Natural killer cell (primary cell): ENCODE data around the gene ST3GAL5. TPM values are rescaled to one million over a fixed set of nuclear protein-coding genes. Genes with fewer than 3 reads are reported as not detected.

Source experiments
- ATAC-seq, 3 donors: fragments of 150-1000 bp in 2 of 3; fragments of 200-7000 bp in 1 of 3; cut with Tn5 transposase; 1 replicate in 1 of 3; 2 replicates in 2 of 3; pipeline ENCODE4 v1.10.0; 2021; ENCODE audit warnings: mild to moderate bottlenecking in 2 of 3, moderate library complexity in 2 of 3
- DNase-seq, 2 donors: peaks; one replicate each; pipeline versions ENCODE4 v3.0.0 to v3.0.0-alpha.2; 2013 to 2021; ENCODE audit warnings: mixed read lengths in 1 of 2
- H3K27ac ChIP-seq: one replicate; pipeline ENCODE4 v1.5.1; 2013; ENCODE audit warnings: mild to moderate bottlenecking, low read length
- H3K27me3 ChIP-seq: one replicate; pipeline ENCODE4 v1.6.1; 2013; ENCODE audit warnings: low read length; ENCODE audit not compliant: control insufficient read depth, insufficient read depth
- H3K36me3 ChIP-seq: one replicate; pipeline ENCODE4 v1.6.1; 2013; ENCODE audit warnings: low read length; ENCODE audit not compliant: control insufficient read depth, insufficient read depth
- H3K4me1 ChIP-seq: one replicate; pipeline ENCODE4 v1.6.1; 2013; ENCODE audit warnings: low read length; ENCODE audit not compliant: control insufficient read depth, insufficient read depth
- H3K4me3 ChIP-seq: one replicate; pipeline ENCODE4 v1.5.1; 2013; ENCODE audit warnings: low read length
- H3K9me3 ChIP-seq: one replicate; pipeline ENCODE4 v1.6.1; 2013; ENCODE audit warnings: low read length; ENCODE audit not compliant: control insufficient read depth, insufficient read depth
- H3K27ac Mint-ChIP-seq, 2 donors: one replicate each; pipeline ENCODE4 v1.8.0; 2022; ENCODE audit warnings: mild to moderate bottlenecking in 2 of 2, mixed read lengths in 2 of 2, moderate library complexity in 1 of 2
- H3K27me3 Mint-ChIP-seq, 2 donors: one replicate each; pipeline ENCODE4 v1.8.0; 2022; ENCODE audit warnings: low read depth in 2 of 2, mixed read lengths in 2 of 2
- H3K36me3 Mint-ChIP-seq: one replicate; pipeline ENCODE4 v1.8.0; 2022; ENCODE audit warnings: mixed read lengths
- H3K4me1 Mint-ChIP-seq, 2 donors: one replicate each; pipeline ENCODE4 v1.8.0; 2022; ENCODE audit warnings: mixed read lengths in 2 of 2
- H3K4me3 Mint-ChIP-seq: one replicate; pipeline ENCODE4 v1.8.0; 2022; ENCODE audit warnings: mild to moderate bottlenecking, moderate library complexity, mixed read lengths
- H3K9me3 Mint-ChIP-seq, 2 donors: one replicate each; pipeline ENCODE4 v1.8.0; 2022; ENCODE audit warnings: mixed read lengths in 2 of 2
- WGBS: methylation state at CpG from one replicate; pipeline ENCODE4 v1.1.7; 2013; ENCODE audit warnings: missing lambda C conversion rate; ENCODE audit not compliant: insufficient coverage; 5-methylcytosine and 5-hydroxymethylcytosine counted together
- intact Hi-C: fragments of 100-400 bp; cut with micrococcal nuclease; formaldehyde crosslinking; loops from one replicate; pipeline ENCODE4 v1.14.2; 2022
- total RNA-seq, 4 donors: library from RNA; stranded (reverse); fragments of 120-200 nt in 1 of 4; gene quantifications; one replicate each; pipeline versions ENCODE4 v1.2.3 to v1.2.4, GENCODE V29; 2013 to 2022
- TF ChIP-seq, protein P1 (sequence below): fragments of 200-600 bp; IDR thresholded peaks from one replicate; pipeline ENCODE4 v1.8.0; 2022; ENCODE audit warnings: antibody characterized with exemption

Gene ST3GAL5
- total RNA-seq, 3 donors from 2014 or later (not counting 1 experiment from before 2014, with no cell fraction given): 54.6 to 72.4 (median 66.1) TPM

DNA sequence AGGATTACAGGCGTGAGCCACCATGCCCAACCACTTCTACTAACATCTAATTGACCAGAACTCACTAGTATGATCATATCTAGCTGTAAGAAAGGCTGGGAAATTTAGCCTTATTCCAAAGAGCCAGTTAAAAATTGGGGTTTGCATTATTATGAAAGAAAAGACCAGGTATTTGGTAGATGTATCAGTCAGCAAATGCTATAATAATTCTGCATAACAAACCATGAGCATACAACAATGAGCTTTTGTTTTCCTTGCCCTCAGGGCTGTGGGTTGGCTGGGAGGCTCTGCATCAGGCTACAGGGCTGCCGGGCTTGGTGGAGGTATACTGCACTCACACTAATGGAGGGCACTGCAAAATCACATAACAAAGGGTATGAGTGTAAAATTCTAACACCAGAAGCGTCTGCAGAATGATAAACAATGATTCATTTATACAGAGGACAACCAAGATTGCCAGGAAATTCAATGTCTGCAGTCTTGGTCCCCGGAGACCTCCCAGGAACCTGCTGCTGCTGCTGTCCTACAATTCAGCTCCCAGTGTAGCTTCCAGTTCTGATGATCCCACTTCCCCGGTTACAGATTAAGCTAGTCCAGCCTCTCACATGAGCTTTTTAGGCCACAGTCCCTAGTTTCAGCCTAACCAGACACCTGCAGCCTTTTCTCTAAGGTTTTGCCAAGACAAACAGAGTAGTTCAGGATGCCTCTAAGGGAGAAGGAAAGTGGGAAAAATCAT is 32.2 kb upstream of the ST3GAL5 start:
- ATAC-seq (no peak), DNase-seq (no peak)
- Histone ChIP-seq H3K36me3 (no peaks in the 10 kb centered on the region), H3K4me3 (no peak overlapping the region), H3K27ac (no peak overlapping the region), H3K9me3 (no peaks in the 10 kb centered on the region), H3K4me1 (no peaks in the 10 kb centered on the region), H3K27me3 (no peaks in the 10 kb centered on the region)
- Mint-ChIP-seq H3K4me1 (peaks cover 0 to 9% of the 10 kb centered on the region in 2 donors), H3K9me3 (no peaks in the 10 kb centered on the region), H3K4me3 (no peak overlapping the region), H3K27ac (no peak overlapping the region), H3K36me3 (no peaks in the 10 kb centered on the region), H3K27me3 (peaks cover 0 to 4% of the 10 kb centered on the region in 2 donors)
- TF ChIP-seq, protein P1, sequence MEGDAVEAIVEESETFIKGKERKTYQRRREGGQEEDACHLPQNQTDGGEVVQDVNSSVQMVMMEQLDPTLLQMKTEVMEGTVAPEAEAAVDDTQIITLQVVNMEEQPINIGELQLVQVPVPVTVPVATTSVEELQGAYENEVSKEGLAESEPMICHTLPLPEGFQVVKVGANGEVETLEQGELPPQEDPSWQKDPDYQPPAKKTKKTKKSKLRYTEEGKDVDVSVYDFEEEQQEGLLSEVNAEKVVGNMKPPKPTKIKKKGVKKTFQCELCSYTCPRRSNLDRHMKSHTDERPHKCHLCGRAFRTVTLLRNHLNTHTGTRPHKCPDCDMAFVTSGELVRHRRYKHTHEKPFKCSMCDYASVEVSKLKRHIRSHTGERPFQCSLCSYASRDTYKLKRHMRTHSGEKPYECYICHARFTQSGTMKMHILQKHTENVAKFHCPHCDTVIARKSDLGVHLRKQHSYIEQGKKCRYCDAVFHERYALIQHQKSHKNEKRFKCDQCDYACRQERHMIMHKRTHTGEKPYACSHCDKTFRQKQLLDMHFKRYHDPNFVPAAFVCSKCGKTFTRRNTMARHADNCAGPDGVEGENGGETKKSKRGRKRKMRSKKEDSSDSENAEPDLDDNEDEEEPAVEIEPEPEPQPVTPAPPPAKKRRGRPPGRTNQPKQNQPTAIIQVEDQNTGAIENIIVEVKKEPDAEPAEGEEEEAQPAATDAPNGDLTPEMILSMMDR: no peak
- WGBS: 87% methylated on average over 4 of the region's 5 CpGs
- intact Hi-C loops: no loop called here

DNA sequence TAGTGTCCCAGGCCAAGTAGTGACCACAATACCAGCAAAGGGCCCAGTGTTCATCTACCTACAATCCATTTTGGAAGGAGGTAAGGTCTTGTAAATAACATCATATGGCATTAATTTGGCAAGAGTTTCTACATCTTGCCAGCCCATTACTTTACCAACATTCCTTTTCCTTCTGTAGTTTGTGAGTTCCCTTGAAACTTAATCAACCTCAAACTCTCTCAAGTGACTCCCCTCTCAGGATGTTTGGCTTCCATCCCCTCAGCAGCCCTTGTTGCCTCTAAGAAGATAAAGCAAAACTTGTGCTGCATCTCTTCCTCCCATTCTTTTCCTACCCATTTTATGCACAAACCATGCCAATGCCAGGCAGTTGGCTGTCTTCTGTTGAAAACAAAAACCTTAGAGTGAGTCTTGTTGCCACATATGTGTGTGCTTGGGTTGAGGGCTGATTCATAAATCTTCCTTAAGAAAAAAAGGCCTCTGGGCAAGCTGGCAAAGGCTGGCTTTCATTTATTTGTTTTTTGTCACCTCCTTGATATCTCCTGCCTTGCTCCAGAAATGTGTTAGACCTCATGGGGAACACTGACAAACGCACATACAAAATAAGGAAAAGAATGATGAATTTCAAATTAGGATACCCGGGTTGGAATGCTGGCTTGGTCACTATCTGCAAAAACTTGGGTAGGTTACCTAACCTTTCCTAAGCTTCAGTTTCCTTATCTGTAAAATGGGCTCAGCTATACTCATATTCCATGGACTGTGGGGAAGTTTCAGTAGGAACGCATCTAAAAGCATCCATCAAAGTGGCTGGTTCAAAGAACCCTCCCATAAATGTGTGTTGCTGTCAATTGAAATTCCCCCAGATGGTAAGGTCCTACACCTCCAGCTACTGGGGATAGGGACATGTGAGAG is 29.4 kb upstream of the ST3GAL5 start:
- TF ChIP-seq, protein P1: no peak
- no peak overlapping the region for H3K4me3 ChIP-seq
- H3K9me3 Mint-ChIP-seq: no peaks in the 10 kb centered on the region
- no peak overlapping the region for H3K27ac Mint-ChIP-seq
- no peaks in the 10 kb centered on the region for H3K36me3 Mint-ChIP-seq
- no peaks in the 10 kb centered on the region for H3K4me1 Mint-ChIP-seq
- H3K36me3 ChIP-seq: no peaks in the 10 kb centered on the region
- no peak overlapping the region for H3K4me3 Mint-ChIP-seq
- no peaks in the 10 kb centered on the region for H3K27me3 Mint-ChIP-seq
- WGBS: 96% methylated on average over 2 of the region's 3 CpGs
- no peaks in the 10 kb centered on the region for H3K9me3 ChIP-seq
- H3K27ac ChIP-seq: no peak overlapping the region
- ATAC-seq (no peak), DNase-seq (no peak)
- no peaks in the 10 kb centered on the region for H3K4me1 ChIP-seq
- no peaks in the 10 kb centered on the region for H3K27me3 ChIP-seq
- intact Hi-C loops: no loop called here

DNA sequence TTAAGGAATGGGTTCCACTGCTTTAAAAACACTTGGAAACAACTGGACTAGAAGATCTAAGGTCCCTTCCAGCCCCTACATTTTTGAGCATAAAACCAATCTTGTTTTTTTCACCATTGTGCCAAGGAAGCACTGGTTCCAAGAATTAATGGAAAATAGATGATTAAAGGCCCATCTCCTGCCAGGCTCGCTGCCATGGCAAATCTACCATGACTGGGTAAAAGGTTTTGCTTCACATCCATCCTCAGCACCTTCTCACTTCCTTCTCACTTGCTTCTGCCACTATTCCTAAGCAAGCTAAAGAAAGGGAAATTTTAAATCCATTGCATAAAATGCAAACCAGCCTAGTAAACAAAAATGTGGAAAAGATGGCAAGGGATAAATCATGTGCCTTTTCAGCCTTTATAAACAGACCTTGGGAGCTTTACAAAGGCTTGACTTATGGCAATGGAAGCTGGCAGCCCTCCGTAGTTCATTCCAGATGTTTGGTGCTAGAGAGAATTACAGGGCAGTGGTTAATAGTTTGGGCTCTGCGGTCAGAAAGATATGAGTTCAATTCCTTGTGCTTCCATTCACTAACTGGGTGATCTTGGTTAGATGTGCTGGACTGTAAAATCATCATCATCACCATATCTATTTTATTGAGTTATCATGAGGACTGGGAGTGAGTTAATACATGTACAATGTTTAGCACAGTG is 27.0 kb upstream of the ST3GAL5 start:
- H3K27ac Mint-ChIP-seq: no peak overlapping the region
- TF ChIP-seq, protein P1: no peak
- ATAC-seq (no peak), DNase-seq (no peak)
- no peaks in the 10 kb centered on the region for H3K9me3 ChIP-seq
- H3K4me3 ChIP-seq: no peak overlapping the region
- no peaks in the 10 kb centered on the region for H3K36me3 Mint-ChIP-seq
- H3K27me3 ChIP-seq: no peaks in the 10 kb centered on the region
- intact Hi-C loops: no loop called here
- WGBS: 94% methylated on average over 2 of the region's 3 CpGs
- H3K9me3 Mint-ChIP-seq: no peaks in the 10 kb centered on the region
- H3K4me1 Mint-ChIP-seq: no peaks in the 10 kb centered on the region
- no peak overlapping the region for H3K27ac ChIP-seq
- no peak overlapping the region for H3K4me3 Mint-ChIP-seq
- H3K4me1 ChIP-seq: no peaks in the 10 kb centered on the region
- no peaks in the 10 kb centered on the region for H3K36me3 ChIP-seq
- H3K27me3 Mint-ChIP-seq: no peaks in the 10 kb centered on the region
